Gastrocnemius medialis (tissue), 4 donors: Measurements from ENCODE around the gene SHROOM3. TPM values are rescaled to one million over a fixed set of nuclear protein-coding genes. Genes with fewer than 3 reads are reported as not detected.

Experiments
- ATAC-seq, 2 donors: fragments of 150-250 bp; one replicate each; pipeline ENCODE4 v1.9.1; 2016
- DNase-seq, 2 donors: peaks; one replicate each; pipeline ENCODE4 v3.0.0-alpha.2; 2019
- H3K27ac ChIP-seq, 4 donors: fragments of 200-600 bp; sonication (generic); 1 replicate in 1 of 4; 2 replicates in 3 of 4; pipeline ENCODE4 v1.5.1; 2016 to 2018; ENCODE audit warnings: mild to moderate bottlenecking in 2 of 4, moderate library complexity in 1 of 4
- H3K27me3 ChIP-seq, 3 donors: fragments of 200-600 bp; sonication (generic) in 2 of 3; 1 replicate in 1 of 3; 2 replicates in 2 of 3; pipeline versions ENCODE4 v1.5.1 to v1.6.0; 2016 to 2019; ENCODE audit warnings: mild to moderate bottlenecking in 1 of 3, moderate library complexity in 1 of 3
- H3K36me3 ChIP-seq, 2 donors: fragments of 200-600 bp; sonication (generic) in 1 of 2; one replicate each; pipeline ENCODE4 v1.5.1; 2017 to 2018
- H3K4me1 ChIP-seq, 2 donors: fragments of 200-600 bp; sonication (generic) in 1 of 2; one replicate each; pipeline ENCODE4 v1.5.1; 2016 to 2017; ENCODE audit warnings: mild to moderate bottlenecking in 2 of 2
- H3K4me3 ChIP-seq, 4 donors: fragments of 200-600 bp; sonication (generic) in 3 of 4; 1 replicate in 1 of 4; 2 replicates in 3 of 4; pipeline ENCODE4 v1.5.1; 2016 to 2019; ENCODE audit warnings: mild to moderate bottlenecking in 2 of 4
- H3K9me3 ChIP-seq, 3 donors: fragments of 200-600 bp; sonication (generic) in 2 of 3; 1 replicate in 1 of 3; 2 replicates in 2 of 3; pipeline ENCODE4 v1.5.1; 2016 to 2019
- CTCF ChIP-seq, 5 experiments: fragments of 450-650 bp in 3 of 5; fragments of 200-600 bp in 2 of 5; sonication (generic) in 2 of 5; IDR thresholded peaks in 4 of 5; conservative IDR thresholded peaks in 1 of 5; 1 replicate in 4 of 5; 2 replicates in 1 of 5; pipeline ENCODE4 v1.5.1; 2016 to 2019; ENCODE audit warnings: antibody characterized with exemption in 5 of 5, mild to moderate bottlenecking in 3 of 5, moderate library complexity in 3 of 5
- POLR2A ChIP-seq, 2 donors: fragments of 450-650 bp; IDR thresholded peaks; one replicate each; pipeline ENCODE4 v1.6.1; 2017; ENCODE audit warnings: antibody characterized with exemption in 2 of 2, mild to moderate bottlenecking in 2 of 2, moderate library complexity in 2 of 2
- in situ Hi-C, 4 donors: fragments of 200-750 bp; cut with MboI; loops; one replicate each; pipeline versions ENCODE4 v1.15.0 to v1.8.0; 2017; ENCODE audit warnings: low sequenced_read_pairs in 4 of 4
- intact Hi-C: fragments of 100-400 bp; cut with DNase I; formaldehyde crosslinking; loops from one replicate; pipeline ENCODE4 v1.15.1; 2023; ENCODE audit warnings: low total_unique reads
- total RNA-seq, 4 donors: library from RNA; depleted of rRNA; stranded (reverse); fragments of >200 nt; gene quantifications; one replicate each; pipeline versions ENCODE4 v1.1.0 to v1.2.3, GENCODE V29; 2016

The SHROOM3 gene
- total RNA-seq, 4 donors from 2014 or later = 0.20 to 1.7 (median 0.98) TPM

- no peak overlapping the region for H3K27ac ChIP-seq
- no peaks in the 10 kb centered on the region for H3K4me1 ChIP-seq
- no peaks in the 10 kb centered on the region for H3K27me3 ChIP-seq
- in situ Hi-C loops (no loop called here), intact Hi-C loops (no loop called here)
- no peak overlapping the region for H3K4me3 ChIP-seq
- ATAC-seq (no peak), DNase-seq (no peak)
- no peaks in the 10 kb centered on the region for H3K9me3 ChIP-seq
- TF ChIP-seq POLR2A (IDR thresholded peaks at IDR 0.05) = no peak
- TF ChIP-seq CTCF (IDR thresholded peaks at IDR 0.05 in 4 of 5, conservative IDR thresholded peaks at IDR 0.05 in 1 of 5) = no peak
- H3K36me3 ChIP-seq = no peaks in the 10 kb centered on the region
Observed at GRCh38 chr4:76658231-76659102, 223.4 kb downstream of the SHROOM3 start.

- in situ Hi-C loops = no loop called here
- H3K27ac ChIP-seq = no peak overlapping the region
- no peaks in the 10 kb centered on the region for H3K36me3 ChIP-seq
- no peaks in the 10 kb centered on the region for H3K4me1 ChIP-seq
- no peak overlapping the region for H3K4me3 ChIP-seq
- no peaks in the 10 kb centered on the region for H3K27me3 ChIP-seq
- ATAC-seq = no peak
- no peaks in the 10 kb centered on the region for H3K9me3 ChIP-seq
- intact Hi-C loops = no loop called here
- TF ChIP-seq POLR2A (IDR thresholded peaks at IDR 0.05) (no peak), CTCF (IDR thresholded peaks at IDR 0.05 in 4 of 5, conservative IDR thresholded peaks at IDR 0.05 in 1 of 5) (no peak)
- no peak for DNase-seq
Observed at GRCh38 chr4:76659103-76659490, 224.1 kb downstream of the SHROOM3 start.

- Histone ChIP-seq H3K27me3 (no peaks in the 10 kb centered on the region), H3K9me3 (no peaks in the 10 kb centered on the region), H3K27ac (no peak overlapping the region), H3K36me3 (no peaks in the 10 kb centered on the region), H3K4me1 (no peaks in the 10 kb centered on the region), H3K4me3 (no peak overlapping the region)
- no peak for DNase-seq
- intact Hi-C loops = no loop called here
- in situ Hi-C loops = no loop called here
- TF ChIP-seq POLR2A (IDR thresholded peaks at IDR 0.05) (no peak), CTCF (IDR thresholded peaks at IDR 0.05 in 4 of 5, conservative IDR thresholded peaks at IDR 0.05 in 1 of 5) (no peak)
- no peak for ATAC-seq
Observed at GRCh38 chr4:76663824-76664223, 228.8 kb downstream of the SHROOM3 start.

GRCh38 chr4:76665153-76665552 is 230.1 kb downstream of the SHROOM3 start:
- intact Hi-C loops = no loop called here
- DNase-seq = no peak

More at GRCh38 chr4:76665153-76665552, 230.1 kb downstream of the SHROOM3 start:
- no peaks in the 10 kb centered on the region for H3K4me1 ChIP-seq
- TF ChIP-seq CTCF (IDR thresholded peaks at IDR 0.05 in 4 of 5, conservative IDR thresholded peaks at IDR 0.05 in 1 of 5) (no peak), POLR2A (IDR thresholded peaks at IDR 0.05) (no peak)
- no peak overlapping the region for H3K4me3 ChIP-seq
- no peaks in the 10 kb centered on the region for H3K9me3 ChIP-seq
- H3K27me3 ChIP-seq = no peaks in the 10 kb centered on the region
- ATAC-seq = no peak
- in situ Hi-C loops = no loop called here
- no peak overlapping the region for H3K27ac ChIP-seq
- H3K36me3 ChIP-seq = no peaks in the 10 kb centered on the region
